ENCODE results near the gene TAP2.

The TAP2 gene

DNA sequence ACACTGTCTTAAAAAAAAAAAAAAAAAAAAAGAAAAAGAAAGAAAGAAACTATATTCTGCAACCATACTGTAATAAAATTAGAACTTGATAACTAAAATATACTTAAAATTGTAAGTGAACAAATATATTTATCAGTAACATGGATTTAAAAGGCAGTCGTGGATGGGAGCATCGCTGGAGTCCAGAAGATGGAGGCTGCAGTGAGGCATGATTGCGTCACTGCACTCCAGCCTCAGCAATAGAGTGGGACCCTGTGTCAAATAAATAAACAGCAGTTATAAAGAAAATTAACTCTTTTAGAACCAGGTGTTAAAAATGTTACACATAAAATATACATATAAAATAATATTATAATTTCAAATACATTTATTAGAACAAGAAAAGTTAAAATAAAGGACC lies 24.2 kb upstream of the TAP2 start:
- no peak for DNase-seq (ENCODE audit: low read depth)
- H3K4me3 ChIP-seq (ENCODE audit: low read length), result no peak overlapping the region
- TF ChIP-seq, protein P1, sequence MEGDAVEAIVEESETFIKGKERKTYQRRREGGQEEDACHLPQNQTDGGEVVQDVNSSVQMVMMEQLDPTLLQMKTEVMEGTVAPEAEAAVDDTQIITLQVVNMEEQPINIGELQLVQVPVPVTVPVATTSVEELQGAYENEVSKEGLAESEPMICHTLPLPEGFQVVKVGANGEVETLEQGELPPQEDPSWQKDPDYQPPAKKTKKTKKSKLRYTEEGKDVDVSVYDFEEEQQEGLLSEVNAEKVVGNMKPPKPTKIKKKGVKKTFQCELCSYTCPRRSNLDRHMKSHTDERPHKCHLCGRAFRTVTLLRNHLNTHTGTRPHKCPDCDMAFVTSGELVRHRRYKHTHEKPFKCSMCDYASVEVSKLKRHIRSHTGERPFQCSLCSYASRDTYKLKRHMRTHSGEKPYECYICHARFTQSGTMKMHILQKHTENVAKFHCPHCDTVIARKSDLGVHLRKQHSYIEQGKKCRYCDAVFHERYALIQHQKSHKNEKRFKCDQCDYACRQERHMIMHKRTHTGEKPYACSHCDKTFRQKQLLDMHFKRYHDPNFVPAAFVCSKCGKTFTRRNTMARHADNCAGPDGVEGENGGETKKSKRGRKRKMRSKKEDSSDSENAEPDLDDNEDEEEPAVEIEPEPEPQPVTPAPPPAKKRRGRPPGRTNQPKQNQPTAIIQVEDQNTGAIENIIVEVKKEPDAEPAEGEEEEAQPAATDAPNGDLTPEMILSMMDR (IDR thresholded peaks at IDR 0.05; ENCODE audit: insufficient read depth, low read depth, low read length, missing control alignments), result no peak

DNA sequence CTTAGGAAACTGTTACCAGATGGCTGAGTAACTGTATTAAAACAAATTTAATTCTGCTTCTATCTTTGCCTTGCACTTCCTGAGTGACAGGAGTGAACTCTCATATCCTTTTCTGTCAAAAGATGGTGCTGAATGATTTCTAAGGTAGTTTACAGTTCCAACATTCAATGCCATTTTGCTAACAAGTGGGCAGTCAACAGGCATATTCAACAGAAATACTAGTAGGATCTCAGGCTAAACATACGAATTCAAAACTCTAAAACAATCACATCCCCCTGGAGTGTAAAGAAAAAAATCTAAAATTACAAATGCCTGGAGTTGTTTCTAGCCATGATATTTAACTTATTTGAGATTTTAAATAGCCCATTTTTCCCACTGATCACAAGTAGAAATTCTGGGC lies 22.1 kb upstream of the TAP2 start:
- TF ChIP-seq, protein P1 (IDR thresholded peaks at IDR 0.05; ENCODE audit: insufficient read depth, low read depth, low read length, missing control alignments), result no peak
- DNase-seq (ENCODE audit: low read depth), result no peak
- H3K4me3 ChIP-seq (ENCODE audit: low read length), result no peak overlapping the region

DNA sequence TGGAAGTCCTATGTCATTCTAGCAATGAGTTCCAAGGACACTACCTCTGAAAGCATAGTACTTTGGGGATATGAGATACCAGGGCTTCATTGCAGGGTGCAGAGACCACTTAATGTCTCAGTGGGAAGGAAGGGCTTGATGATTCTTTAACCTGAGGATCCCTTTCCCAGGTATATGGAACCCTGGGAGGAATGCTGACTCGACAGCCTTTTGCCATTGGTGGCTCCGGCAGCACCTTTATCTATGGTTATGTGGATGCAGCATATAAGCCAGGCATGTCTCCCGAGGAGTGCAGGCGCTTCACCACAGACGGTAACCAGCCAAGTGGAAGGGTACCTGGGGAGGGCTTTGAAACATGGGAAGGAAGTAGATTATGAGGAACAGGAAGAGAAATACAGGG lies 19.7 kb upstream of the TAP2 start:
- TF ChIP-seq, protein P1 (IDR thresholded peaks at IDR 0.05; ENCODE audit: insufficient read depth, low read depth, low read length, missing control alignments), result no peak
- H3K4me3 ChIP-seq (ENCODE audit: low read length), result no peak overlapping the region
- DNase-seq (ENCODE audit: low read depth), result no peak

DNA sequence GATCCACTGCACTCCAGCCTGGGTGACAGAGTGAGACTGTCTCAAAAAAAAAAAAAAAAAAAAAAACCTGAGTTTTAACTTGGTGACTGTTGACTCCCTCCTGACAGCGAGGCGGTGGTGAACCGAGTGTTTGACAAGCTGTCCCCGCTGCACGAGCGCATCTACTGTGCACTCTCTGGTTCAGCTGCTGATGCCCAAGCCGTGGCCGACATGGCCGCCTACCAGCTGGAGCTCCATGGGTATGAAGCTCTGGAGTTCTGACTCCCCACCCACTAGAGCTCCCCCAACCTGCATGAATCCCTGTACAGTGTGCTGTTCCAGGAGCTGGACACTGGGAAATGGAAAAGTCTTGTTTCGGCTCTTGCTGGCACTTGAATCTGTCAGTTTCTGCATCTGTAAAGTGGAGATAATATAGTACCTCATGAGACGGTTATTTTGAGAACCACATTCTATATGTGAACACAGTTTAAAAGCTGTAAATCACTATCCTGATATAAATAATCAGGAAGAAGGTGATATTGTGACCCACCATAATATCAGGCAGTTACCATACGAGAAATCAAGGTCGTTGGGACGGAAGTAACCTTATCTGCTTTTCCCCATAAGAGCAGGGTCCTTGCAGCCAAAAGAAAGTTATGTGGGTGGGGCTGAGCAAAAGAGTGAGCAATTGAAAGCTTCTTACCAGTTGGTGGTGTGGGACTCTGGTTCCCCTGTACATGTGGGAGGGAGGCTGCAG lies 18.8 kb upstream of the TAP2 start:
- H3K4me3 ChIP-seq (ENCODE audit: low read length), result no peak overlapping the region
- TF ChIP-seq, protein P1 (IDR thresholded peaks at IDR 0.05; ENCODE audit: insufficient read depth, low read depth, low read length, missing control alignments), result no peak
- DNase-seq (ENCODE audit: low read depth), result no peak

DNA sequence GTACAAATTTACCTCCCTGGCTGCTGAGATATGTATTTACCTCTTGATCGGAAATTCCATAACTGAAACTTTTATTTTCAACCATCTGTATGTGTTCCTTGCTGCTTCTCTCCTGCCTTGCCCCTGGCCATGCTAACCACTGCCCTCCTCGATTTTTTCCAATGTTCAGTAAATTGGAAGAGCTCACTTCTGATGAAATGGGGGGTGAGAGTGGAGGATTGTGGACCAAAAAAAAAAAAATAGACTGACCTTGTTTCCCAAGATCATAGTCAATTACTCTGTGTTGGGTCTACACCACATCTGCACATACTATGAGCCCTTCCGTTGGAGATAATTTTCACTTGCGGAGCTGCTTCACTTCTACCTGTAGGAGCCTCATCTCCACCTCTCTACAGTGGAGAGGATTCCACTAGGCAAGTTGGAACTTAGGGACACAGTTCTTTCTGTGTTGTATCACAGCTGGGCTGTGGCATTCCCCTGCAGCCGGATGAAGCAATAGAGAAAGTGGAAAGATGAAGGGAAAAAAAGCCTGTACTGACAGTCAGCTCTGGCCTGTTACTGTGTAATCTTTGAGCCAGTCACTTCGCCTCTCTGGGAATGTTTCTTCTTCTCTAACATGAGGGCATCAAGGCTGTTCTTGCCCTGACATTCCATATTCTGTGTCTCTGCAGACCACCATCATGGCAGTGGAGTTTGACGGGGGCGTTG lies 17.1 kb upstream of the TAP2 start:
- TF ChIP-seq, protein P1 (IDR thresholded peaks at IDR 0.05; ENCODE audit: insufficient read depth, low read depth, low read length, missing control alignments), result no peak
- H3K4me3 ChIP-seq (ENCODE audit: low read length), result no peak overlapping the region
- DNase-seq (ENCODE audit: low read depth), result peak; percentile 53

DNA sequence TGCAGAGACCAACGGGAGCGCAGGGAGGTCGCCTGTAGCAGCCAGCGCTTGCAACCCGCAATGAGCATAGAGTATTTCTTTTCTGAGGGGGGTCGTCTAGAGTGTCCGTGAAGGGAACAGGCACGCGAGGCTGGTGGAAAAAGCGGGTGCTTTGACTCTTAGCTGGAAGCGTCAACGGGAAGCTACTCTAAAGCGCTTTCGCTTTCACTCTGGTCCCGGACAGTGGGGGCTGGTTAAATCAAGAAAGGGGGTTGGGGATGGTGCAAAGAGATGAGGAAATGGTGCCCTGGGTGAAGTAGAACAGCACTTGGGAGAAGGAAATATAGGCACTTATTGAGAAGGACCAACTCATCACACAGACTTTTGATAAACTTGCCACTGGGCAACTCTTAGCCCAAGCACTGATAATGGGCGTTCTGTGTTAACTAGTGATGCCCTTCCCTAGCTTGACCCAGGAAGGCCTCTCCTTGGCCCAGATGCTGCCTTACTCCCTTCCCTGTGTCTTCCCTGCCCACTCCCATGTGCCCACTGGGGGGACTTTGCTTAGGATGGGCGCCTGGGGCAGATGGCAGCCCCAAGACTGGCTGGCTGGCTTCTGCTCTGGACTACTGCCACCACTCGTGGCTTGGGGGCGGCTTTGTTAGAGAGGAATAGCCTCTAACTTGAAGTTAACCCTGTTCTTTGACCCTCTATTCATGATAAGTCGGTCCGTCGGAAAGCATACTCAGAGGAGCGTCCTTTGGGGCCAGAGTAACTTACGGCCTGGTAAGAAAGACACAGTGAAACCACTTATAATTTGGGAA lies 16.0 kb upstream of the TAP2 start:
- peak overlapping the region; percentile 83 for H3K4me3 ChIP-seq (ENCODE audit: low read length)
- TF ChIP-seq, protein P1 (IDR thresholded peaks at IDR 0.05; ENCODE audit: insufficient read depth, low read depth, low read length, missing control alignments), result no peak

More for the DNA sequence above, 16.0 kb upstream of the TAP2 start:
- DNase-seq (ENCODE audit: low read depth), result peak; percentile 16
